Eye (tissue), 1 donor: ENCODE results near the gene ERO1A.

Source experiments
- DNase-seq: peaks from one replicate; pipeline ENCODE4 v3.0.0-alpha.2; 2015

The ERO1A gene

GRCh38 chr14:52694761-52695480, 437 bp downstream of the ERO1A start:
- peak; percentile 83 for DNase-seq

- DNase-seq: no peak
Observed at GRCh38 chr14:52693532-52693931, 1.8 kb downstream of the ERO1A start.

- DNase-seq: no peak
Observed at GRCh38 chr14:52693036-52693435, 2.3 kb downstream of the ERO1A start.

- no peak for DNase-seq
Observed at GRCh38 chr14:52692248-52692962, 3.0 kb downstream of the ERO1A start.

GRCh38 chr14:52690983-52691760, 4.2 kb downstream of the ERO1A start:
- DNase-seq: no peak

- no peak for DNase-seq
Observed at GRCh38 chr14:52686176-52686575, 9.2 kb downstream of the ERO1A start.

- DNase-seq: no peak
Observed at GRCh38 chr14:52683985-52684520, 11.3 kb downstream of the ERO1A start.

- no peak for DNase-seq
Observed at GRCh38 chr14:52678591-52678990, 16.8 kb downstream of the ERO1A start.

GRCh38 chr14:52663850-52664249, 31.5 kb downstream of the ERO1A start:
- DNase-seq: no peak

- no peak for DNase-seq
Observed at GRCh38 chr14:52661314-52661713, 34.0 kb downstream of the ERO1A start.

GRCh38 chr14:52660832-52661231, 34.5 kb downstream of the ERO1A start:
- DNase-seq: no peak

- no peak for DNase-seq
Observed at GRCh38 chr14:52660325-52660724, 35.0 kb downstream of the ERO1A start.

- no peak for DNase-seq
Observed at GRCh38 chr14:52656905-52657304, 38.5 kb downstream of the ERO1A start.

- no peak for DNase-seq
Observed at GRCh38 chr14:52650774-52651173, 44.6 kb downstream of the ERO1A start.

- DNase-seq: no peak
Observed at GRCh38 chr14:52649511-52649910, 45.8 kb downstream of the ERO1A start.

- no peak for DNase-seq
Observed at GRCh38 chr14:52641745-52642144, 53.6 kb downstream of the ERO1A start.

GRCh38 chr14:52640137-52640536, 55.2 kb downstream of the ERO1A start:
- no peak for DNase-seq

GRCh38 chr14:52619687-52620086, 75.7 kb downstream of the ERO1A start:
- DNase-seq: no peak

GRCh38 chr14:52618602-52619001, 76.8 kb downstream of the ERO1A start:
- DNase-seq: no peak

- no peak for DNase-seq
Observed at GRCh38 chr14:52610187-52610586, 85.2 kb downstream of the ERO1A start.

GRCh38 chr14:52609445-52610044, 85.8 kb downstream of the ERO1A start:
- no peak for DNase-seq

- DNase-seq: no peak
Observed at GRCh38 chr14:52607061-52607460, 88.3 kb downstream of the ERO1A start.

- DNase-seq: no peak
Observed at GRCh38 chr14:52602131-52602530, 93.2 kb downstream of the ERO1A start.
